T-helper 1 cell treated with Interleukin-12 subunit alpha and Interleukin-12 subunit beta and Interleukin-4 antibody, amounts not matched to agents 30 ng/mL and 1 ng/mL, for 36 hours (primary cell): ENCODE measurements around the gene RIPK1. TPM values are rescaled to one million over a fixed set of nuclear protein-coding genes. Genes with fewer than 3 reads are reported as not detected.

Experiments
- intact Hi-C: fragments of 100-400 bp; cut with micrococcal nuclease; formaldehyde crosslinking; loops from one replicate; pipeline ENCODE4 v1.15.1; 2024
- total RNA-seq: library from RNA; stranded (reverse); gene quantifications from 2 replicates; pipeline ENCODE4 v1.2.3, GENCODE V29; 2022

The RIPK1 gene
- 35.3 and 35.8 TPM in 2 replicates for total RNA-seq

DNA sequence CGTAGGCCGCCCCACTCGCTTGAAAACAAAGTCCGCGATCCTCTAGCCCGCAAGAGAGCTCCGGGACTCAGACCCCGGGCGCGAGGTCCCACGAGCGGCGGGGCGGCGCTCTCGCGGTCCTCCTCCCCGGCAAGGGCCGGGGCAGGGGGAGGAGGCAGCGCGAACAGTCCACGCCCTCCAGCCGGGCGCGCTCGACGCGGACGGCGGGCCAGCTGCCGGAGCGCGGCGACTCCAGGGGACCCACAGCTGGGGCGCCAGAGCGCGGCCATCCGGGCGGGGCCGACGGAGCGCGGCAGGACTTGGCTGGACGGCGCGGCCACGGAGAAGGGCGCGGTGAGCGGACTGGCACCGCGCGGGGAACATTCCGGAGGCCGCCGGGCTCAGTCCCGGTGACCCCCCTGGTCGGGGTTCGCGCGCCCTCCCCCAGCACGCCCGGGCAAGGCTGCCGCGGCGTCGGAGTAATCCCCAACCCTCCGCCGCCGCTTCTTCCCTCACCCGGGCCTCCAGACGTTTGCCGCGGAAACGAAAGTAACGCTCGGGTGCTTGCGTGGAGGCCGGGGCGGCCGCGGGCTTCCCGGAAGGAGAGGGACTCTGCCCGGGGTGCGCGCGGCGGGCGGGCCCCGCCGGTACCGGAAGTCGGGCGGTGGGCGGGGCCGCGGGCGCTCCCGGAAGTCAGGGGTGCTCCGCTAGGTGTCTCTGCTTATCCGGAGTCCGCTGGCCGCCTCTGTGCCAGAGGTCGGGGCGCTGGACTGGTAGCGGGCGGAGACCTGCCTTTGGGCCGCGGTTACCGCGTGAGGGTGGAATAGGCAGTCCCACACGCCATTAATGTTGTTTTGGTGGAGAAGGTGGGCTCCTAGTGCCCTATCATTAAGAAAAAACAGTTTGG is at the start of gene RIPK1:
Gene RIPK1 (plus strand): TSS at position 166 of the 886 bp plus-strand sequence. CDS start 8,330 bp downstream, outside the sequence.
- intact Hi-C loops = loop anchor here (1.0 to 10.0 kb wide), 14 partner anchors 15 to 1069 kb away; partner anchors contain the start of genes BPHL, ECI2, GMDS and NQO2

DNA sequence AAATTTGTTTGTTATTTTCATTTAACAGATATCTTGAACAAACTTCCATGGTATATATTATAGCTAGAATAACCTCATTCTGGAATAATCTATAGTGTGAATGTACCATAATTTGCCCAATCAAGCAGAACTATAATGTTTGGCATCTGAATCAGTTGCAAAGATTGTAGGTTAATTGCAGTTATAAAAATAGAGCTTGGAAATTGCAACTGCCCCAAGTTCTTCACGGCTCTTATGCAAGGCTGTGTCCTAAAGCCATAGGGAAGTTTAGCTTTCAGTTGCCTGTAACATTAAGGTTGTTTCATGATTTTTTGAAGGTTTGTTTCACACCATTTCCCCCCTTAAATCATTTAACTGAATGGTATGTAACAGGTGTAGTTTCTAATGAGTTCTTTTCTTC is 49.2 kb upstream of the RIPK1 start:
- intact Hi-C loops = no loop called here

DNA sequence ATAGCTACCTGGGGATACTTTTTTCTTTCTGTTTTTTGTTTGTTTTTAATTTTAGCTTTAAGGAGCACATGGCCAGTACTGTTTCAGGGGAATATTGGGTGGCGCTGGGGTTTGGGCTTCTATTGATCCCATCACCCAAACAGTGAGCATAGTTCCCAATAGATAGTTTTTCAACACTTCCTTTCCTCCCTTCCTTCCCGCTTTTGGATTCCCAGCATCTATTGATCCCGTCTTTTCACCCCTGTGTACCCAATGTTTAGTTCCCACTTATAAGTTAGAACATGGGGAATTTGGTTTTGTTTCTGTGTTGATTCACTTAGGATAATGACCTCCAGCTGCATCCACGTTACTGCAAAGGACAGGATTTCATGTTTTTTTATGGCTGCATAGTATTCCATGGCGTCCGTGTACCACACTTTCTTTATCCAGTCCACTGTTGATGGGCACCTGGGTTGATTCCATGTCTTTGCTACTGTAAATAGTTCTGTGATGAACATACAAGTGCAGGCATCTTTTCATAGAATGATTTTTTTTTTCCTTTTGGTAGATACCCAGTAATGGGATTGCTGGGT is 48.5 kb upstream of the RIPK1 start:
- intact Hi-C loops = loop anchor here (10.0 kb wide), 1 partner anchor 475 kb away; no protein-coding TSS in a partner anchor

DNA sequence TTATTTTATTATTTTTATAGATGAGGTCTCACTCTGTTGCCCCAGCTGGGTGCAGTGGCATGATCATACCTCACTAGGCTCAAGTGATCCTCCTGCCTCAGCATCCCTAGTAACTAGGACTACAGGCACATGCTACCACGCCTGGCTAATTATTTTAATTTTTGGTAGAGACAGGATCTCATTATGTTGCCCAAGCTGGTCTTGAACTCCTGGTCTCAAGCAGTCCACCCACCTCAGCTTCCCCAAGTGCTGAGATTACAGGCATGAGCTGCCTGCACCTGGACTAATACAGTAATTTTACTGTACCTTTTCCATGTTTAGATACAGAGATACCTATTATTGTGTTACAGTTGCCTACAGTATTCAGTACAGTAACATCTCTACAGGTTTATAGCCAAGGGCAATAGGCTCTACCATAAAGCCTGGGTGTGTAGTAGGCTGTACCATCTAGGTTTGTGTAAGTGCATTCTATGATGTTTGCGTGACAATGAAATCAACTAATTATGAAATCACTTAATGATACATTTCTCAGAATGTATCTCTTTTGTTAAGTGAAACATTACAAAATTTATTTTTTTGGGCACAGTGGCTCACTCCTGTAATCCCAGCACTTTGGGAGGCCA is 47.2 kb upstream of the RIPK1 start:
- intact Hi-C loops = loop anchor here (10.0 kb wide), 1 partner anchor 476 kb away; no protein-coding TSS in a partner anchor

- intact Hi-C loops = loop anchor here (1.0 to 10.0 kb wide), 4 partner anchors 24 to 478 kb away; partner anchors contain the start of genes BPHL and NQO2
Observed at GRCh38 chr6:3022765-3023662, 45.3 kb upstream of the RIPK1 start.

DNA sequence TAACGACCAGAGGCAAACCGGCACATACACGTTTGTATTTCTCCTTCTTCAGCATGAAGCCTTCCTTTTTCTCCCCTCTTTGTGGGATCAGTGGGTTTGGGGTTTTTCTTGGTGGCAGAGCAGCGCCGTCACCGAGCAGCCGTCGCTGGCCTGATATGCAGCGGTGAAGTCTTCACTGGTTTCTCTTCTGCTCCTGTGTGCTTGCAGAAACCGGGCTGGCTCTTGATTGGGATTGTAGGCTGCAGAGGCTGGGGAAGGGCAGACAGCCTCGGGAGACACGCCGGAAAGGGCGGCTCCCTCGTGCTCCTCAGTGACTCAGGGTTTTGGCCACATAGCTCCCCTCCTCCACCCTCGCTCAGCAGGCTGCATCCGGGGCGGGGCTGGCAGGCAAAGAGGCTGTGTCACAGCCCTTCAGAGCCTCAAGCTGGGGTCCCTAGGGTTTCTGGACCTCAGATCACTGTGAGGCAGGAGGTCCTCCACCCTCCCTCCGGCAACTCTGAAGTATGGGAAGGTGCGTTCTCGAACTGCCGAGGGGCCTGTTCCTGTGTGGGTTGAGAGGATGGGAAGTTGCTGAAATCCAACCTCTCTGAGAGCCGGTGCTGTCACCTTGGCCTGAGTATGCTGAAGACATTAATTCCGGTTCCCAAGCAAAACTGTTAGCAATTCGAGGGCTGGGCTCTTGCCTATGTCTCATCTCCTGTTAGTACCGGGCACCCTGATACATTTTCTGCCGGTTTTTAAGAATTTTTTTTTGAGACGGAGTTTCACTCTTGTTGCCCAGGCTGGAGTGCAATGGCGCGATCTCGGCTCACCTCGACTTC is 44.4 kb upstream of the RIPK1 start:
- intact Hi-C loops = loop anchor here (1.0 to 10.0 kb wide), 5 partner anchors 25 to 479 kb away; partner anchors contain the start of genes BPHL, NQO2 and WRNIP1

DNA sequence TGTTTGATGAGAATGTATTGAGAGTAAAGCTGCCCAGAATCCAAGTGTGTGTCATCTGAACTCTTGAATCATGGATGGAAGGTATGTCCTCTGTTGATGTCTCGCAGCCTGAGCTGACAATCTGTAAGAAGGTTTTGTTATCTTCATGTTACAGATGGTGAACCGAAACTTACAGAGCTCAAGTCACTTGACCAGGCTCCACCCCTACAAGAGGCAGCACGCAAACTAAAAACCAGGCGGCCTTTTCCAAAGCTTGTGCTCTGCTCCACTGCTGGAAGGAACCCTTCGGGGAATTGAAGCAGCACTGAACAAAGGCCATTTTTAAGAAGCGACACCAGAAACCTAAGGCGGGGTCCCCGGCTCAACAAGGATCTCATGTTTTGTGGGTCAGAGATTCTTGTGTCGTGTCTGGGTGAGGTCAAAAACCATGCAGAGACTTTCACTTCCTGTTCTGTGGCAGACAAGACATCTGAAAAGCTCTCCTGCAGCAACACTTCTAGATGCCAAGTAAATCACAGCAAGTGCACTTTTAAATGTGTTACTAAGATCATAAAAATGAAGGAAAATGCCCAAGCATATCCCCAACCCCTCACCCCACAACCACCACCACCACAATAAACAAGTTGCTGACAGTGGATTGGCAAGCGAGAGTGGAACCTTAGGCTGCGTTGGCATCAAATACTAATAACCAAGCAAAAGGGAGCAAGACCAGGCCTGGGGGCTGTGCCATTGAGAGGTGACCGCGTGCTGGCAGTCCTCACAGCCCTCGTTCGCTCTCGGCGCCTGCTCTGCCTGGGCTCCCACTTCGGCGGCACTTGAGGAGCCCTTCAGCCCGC is 41.3 kb upstream of the RIPK1 start:
- intact Hi-C loops = loop anchor here (1.0 to 10.0 kb wide), 6 partner anchors 8 to 650 kb away; partner anchors contain the start of gene RIPK1

GRCh38 chr6:3028156-3028555 is 40.1 kb upstream of the RIPK1 start:
- intact Hi-C loops = loop anchor here (5.0 to 10.0 kb wide), 2 partner anchors 483 to 651 kb away; no protein-coding TSS in a partner anchor

DNA sequence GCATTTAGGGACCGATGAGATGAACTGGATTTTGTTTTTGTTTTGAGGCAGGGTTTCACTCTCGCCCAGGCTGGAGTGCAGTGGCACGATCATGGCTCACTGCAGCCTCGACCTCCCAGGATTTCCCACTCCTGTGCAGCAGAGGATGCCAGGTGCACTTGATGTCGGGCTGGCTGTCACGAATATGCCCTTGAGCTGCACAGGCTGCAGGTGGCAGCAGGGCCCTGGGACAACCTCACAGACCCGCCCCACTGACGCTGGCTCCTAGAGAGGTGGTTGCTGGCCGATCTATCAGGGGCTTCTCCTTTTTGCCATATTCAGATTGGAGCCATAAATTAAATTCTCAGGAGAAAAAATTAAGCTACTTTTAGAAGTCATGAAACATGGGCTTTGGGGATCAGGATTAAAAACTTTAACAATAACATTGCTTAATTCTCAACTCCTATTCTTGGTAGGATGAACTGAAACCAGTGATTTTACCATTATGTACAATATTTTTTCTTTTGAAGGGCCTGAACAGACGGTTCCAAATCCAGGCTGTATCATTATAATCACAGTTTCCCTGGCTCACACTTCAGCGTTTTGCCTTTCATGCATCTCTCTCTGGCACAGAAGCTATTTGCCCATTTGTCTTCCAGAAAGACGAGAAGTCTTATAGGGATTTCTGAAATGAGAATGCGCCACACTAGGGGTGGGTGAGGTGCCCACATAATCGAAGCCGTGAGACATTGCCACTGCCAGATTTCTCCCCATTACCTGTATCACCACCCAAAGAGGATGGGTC is 36.2 kb upstream of the RIPK1 start:
- intact Hi-C loops = no loop called here

GRCh38 chr6:3032986-3033385 is 35.3 kb upstream of the RIPK1 start:
- intact Hi-C loops = no loop called here

DNA sequence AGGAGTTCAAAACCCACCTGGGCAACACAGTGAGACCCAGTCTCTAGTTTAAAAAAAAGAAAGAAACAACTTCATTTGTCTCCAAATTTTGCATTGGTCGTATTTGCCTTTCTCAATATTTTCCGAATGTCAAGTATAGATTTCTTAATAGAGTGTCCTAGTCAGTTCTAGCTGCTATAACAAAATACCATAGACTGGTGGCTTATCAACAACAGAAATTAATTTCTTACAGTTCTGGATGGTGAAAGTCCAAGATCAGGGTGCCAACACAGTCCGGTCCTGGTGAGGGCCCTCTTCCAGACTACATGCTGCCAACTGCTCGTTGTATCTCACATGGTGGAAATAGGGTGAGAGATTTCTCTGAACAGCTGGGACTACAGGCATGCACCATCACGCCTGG is 34.6 kb upstream of the RIPK1 start:
- intact Hi-C loops = no loop called here

DNA sequence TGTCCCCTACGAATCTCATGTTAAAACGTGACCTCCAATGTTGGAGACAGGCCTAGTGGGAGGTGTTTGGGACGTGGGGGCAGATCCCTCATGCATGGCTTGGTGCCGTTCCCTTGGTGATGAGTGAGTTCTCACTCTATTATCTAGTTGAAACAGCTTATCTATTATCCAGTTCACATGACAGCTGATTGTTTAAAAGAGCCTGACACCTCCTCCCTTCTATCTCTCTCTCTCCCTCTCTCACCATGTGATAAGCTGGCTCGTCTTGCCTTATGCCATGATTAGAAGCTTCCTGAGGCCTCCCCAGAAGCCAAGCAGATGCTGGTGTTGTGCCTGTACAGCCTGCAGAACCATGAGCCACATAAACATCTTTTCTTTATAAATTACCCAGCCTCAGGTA is 32.9 kb upstream of the RIPK1 start:
- intact Hi-C loops = loop anchor here (1.0 kb wide), 1 partner anchor 9 kb away; no protein-coding TSS in a partner anchor

DNA sequence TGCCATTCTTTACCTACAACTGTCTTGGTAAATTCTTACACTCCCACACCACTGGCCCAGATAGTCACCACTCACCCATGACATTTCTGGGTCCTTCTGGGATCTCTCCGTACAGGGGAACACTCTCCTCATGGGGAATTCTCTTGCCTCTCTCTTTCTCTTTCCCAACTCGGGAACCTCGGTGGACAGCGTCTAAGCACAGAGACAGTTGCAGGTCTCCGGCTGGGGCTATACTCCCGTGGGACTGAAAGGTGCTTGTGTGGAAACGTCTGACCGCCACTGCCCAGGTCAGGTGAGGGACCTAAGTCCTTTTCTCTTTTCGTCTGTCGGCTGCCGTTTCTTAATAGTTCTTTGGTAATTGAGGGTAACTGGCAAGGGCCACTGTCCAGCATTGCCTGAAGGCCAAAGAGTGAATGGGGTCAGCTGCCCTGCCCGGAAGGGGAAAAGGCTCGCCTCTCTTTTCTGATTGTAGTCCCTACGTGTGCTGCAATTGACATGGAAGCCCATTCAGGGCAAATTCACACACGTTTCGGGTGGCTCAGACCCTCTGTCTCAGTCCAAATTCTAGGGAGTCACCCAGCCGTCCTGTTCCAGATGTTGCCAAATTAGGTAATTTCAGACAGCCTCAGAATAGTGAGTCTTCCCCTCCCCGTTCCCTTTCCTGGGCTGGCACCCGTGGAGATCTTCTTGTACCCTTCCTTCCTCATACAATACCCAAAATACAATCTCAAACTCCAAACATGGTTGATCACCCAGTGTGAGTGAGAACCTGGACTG is 31.2 kb upstream of the RIPK1 start:
- intact Hi-C loops = no loop called here

DNA sequence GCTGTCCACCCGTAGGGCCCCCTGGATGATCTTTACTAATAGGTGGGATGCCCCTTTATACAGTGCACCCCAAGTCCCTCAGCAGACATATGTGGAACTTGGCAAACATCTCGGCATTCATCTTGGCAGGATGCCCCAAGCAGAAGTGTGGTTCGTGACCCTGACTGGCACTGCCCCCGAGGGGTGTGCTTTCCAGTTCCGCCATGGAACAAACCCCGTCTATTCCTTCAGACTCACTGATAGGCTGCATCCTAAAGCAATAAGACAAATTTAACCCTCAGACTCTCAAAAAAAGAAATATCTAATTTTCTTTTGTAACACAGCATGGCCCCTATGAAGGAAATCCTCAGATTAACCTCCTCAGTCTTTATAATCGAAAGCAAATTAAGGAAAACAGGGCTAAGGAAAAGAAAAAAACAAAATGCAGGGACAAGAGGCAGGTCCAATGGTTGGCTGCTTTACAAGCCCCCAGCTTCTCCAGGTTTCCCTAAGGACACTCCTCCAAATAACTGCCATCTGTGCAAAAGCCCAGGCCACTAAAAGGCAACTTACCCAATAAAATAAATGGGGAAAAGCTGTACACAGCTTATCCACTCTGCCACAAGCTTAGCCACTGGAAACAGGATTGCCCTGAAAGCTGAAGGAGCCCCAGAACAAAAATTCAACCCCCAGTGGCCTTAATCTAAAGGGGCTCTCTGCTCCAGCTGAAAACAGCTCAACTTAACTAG is 30.5 kb upstream of the RIPK1 start:
- intact Hi-C loops = no loop called here

DNA sequence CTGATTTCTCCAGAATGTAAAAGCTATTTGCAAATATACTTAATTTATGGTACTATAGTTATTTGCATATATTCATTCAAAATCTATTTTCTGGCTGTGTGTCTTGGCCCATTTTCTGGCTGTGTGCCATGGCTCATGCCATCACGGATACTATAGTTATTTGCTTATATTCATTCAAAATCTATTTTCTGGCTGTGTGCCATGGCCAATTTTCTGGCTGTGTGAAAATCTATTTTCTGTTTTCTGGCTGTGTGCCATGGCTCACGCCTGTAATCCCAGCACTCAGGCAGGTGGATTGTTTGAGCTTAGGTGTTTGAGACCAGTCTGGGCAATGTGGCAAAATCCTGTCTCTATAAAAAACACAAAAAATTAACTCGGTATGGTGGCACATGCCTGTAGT is 28.9 kb upstream of the RIPK1 start:
- intact Hi-C loops = no loop called here

- intact Hi-C loops = no loop called here
Observed at GRCh38 chr6:3041147-3041546, 27.1 kb upstream of the RIPK1 start.

- intact Hi-C loops = no loop called here
Observed at GRCh38 chr6:3041606-3042005, 26.7 kb upstream of the RIPK1 start.
